GM06990 (cell line): ENCODE measurements around the gene TMEM43.

Source experiments
- DNase-seq: peaks from one replicate; pipeline ENCODE4 v3.0.0-alpha.2; 2011; ENCODE audit not compliant: insufficient read length; ENCODE audit errors: extremely low read depth
- H3K27me3 ChIP-seq: replicated peaks from 2 replicates; pipeline ENCODE4 v1.6.0; 2011; ENCODE audit warnings: low read length; ENCODE audit not compliant: control insufficient read depth, insufficient read depth
- H3K36me3 ChIP-seq: 2 replicates; pipeline ENCODE4 v1.5.1; 2011; ENCODE audit warnings: low read length; ENCODE audit not compliant: control insufficient read depth, insufficient read depth
- H3K4me3 ChIP-seq: replicated peaks from 2 replicates; pipeline ENCODE4 v1.5.1; 2011; ENCODE audit warnings: low read depth, mild to moderate bottlenecking, control low read depth, low read length
- CTCF ChIP-seq: IDR thresholded peaks from 2 replicates; pipeline ENCODE4 v1.5.1; 2011; ENCODE audit warnings: low read length, control low read depth, mild to moderate bottlenecking, inconsistent platforms; ENCODE audit not compliant: insufficient read depth, poor library complexity, severe bottlenecking

TMEM43 gene

GRCh38 chr3:14146381-14147065 is 21.7 kb downstream of the TMEM43 start:
- Histone ChIP-seq H3K4me3 (no peak overlapping the region), H3K36me3 (peaks cover 43% of the 10 kb centered on the region), H3K27me3 (no peaks in the 10 kb centered on the region)
- no peak for TF ChIP-seq CTCF
- no peak for DNase-seq

GRCh38 chr3:14147066-14147435 is 22.2 kb downstream of the TMEM43 start:
- Histone ChIP-seq H3K4me3 (no peak overlapping the region), H3K27me3 (no peaks in the 10 kb centered on the region), H3K36me3 (peaks cover 41% of the 10 kb centered on the region)
- no peak for TF ChIP-seq CTCF
- no peak for DNase-seq

GRCh38 chr3:14147617-14148016 is 22.8 kb downstream of the TMEM43 start:
- Histone ChIP-seq H3K27me3 (no peaks in the 10 kb centered on the region), H3K36me3 (peaks cover 46% of the 10 kb centered on the region), H3K4me3 (no peak overlapping the region)
- DNase-seq = no peak
- TF ChIP-seq CTCF = no peak

GRCh38 chr3:14148041-14148985 is 23.5 kb downstream of the TMEM43 start:
- peaks cover 52% of the 10 kb centered on the region for H3K36me3 ChIP-seq
- DNase-seq = no peak
- no peak for TF ChIP-seq CTCF
- H3K27me3 ChIP-seq = no peaks in the 10 kb centered on the region
- no peak overlapping the region for H3K4me3 ChIP-seq

GRCh38 chr3:14150078-14150477 is 25.2 kb downstream of the TMEM43 start:
- peaks cover 55% of the 10 kb centered on the region for H3K36me3 ChIP-seq

More at GRCh38 chr3:14150078-14150477, 25.2 kb downstream of the TMEM43 start:
- Histone ChIP-seq H3K27me3 (no peaks in the 10 kb centered on the region), H3K4me3 (no peak overlapping the region)
- TF ChIP-seq CTCF = no peak
- no peak for DNase-seq
